ENCODE measurements around the gene PTMS.
A peak's percentile ranks its signal among the peaks of the same experiment; 100 is the strongest.

Gene PTMS

DNA sequence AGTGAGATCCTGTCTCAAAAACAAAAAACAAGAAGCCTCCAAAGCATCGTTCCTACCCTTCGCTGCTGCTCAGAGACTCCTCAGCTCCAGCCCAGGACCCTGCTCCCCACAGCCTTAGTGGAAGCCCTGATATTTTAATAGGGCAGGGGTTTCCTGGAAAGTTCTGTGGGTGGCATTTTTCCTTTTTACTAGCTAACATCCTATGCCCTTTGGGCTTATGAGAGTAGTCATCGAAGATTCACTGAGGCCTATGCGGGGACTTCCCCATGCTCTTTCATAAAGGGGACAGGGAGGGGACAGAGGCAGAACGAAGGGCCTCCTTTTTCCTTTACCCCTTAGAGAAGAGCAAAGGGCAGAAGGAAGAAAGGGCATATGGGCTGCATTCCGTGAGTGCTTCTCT is 14.4 kb downstream of the PTMS start:
- H3K27ac ChIP-seq, result 0 out of 2 replicates have a peak overlapping the region, but pooled peaks have one; percentile 87
- TF ChIP-seq, protein P1, sequence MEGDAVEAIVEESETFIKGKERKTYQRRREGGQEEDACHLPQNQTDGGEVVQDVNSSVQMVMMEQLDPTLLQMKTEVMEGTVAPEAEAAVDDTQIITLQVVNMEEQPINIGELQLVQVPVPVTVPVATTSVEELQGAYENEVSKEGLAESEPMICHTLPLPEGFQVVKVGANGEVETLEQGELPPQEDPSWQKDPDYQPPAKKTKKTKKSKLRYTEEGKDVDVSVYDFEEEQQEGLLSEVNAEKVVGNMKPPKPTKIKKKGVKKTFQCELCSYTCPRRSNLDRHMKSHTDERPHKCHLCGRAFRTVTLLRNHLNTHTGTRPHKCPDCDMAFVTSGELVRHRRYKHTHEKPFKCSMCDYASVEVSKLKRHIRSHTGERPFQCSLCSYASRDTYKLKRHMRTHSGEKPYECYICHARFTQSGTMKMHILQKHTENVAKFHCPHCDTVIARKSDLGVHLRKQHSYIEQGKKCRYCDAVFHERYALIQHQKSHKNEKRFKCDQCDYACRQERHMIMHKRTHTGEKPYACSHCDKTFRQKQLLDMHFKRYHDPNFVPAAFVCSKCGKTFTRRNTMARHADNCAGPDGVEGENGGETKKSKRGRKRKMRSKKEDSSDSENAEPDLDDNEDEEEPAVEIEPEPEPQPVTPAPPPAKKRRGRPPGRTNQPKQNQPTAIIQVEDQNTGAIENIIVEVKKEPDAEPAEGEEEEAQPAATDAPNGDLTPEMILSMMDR (conservative IDR thresholded peaks at IDR 0.05), result no peak

DNA sequence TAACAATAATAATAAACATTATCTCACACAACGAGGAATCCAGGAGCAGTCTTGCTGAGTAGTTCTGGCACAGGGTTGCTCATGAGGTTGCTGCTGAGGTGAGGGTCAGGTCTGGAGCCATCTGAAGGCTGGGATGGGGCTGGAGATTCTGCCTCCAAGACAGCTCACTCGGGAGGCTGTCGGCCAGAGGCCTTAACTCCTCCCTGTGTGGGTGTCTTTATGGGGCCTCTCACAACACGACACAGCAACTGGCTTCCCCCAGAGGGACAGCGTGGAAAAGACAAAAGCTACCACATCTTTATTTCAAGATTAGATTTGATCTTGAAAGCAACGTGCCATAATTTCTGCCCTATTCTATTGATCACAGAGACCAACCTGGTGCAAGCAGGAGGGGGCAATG is 16.0 kb downstream of the PTMS start:
- TF ChIP-seq, protein P1 (conservative IDR thresholded peaks at IDR 0.05), result no peak
- H3K27ac ChIP-seq, result no peak overlapping the region

DNA sequence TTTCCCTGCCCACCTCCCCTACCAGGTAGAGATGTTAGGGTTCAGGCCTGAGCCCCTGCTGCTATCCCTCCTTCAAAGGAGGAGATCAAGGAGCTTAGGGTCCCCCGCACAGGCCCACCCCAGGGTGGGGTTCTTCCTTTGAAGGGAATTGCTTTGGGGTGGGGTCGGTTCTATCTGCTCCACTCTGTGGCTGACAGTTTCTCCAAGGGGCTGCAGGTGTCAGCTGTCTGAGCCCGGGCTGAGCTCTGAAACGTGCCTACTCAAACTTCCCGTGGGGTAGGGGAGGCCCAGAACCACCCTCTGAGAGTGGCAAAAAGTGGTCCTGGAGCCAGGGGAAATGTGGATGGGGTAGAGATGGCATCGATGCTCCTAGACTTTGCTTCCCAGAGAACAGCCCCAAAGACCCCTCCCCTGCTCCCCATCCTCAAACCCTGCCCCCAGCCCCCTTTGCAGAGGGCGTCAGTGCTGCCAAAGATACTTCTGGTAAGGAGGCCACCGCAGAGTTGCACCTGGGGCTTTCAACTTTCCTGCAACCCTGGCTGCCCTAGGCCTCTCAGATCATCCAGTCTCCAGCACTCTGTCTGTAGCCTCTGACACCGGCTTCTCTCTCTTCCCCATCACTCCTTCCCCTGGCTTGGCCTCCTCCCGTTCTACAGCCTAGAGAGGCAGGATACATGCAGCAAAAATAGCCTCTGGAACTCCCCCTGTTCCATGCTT is 16.8 kb downstream of the PTMS start:
- H3K27ac ChIP-seq, result no peak overlapping the region
- TF ChIP-seq, protein P1 (conservative IDR thresholded peaks at IDR 0.05), result no peak

DNA sequence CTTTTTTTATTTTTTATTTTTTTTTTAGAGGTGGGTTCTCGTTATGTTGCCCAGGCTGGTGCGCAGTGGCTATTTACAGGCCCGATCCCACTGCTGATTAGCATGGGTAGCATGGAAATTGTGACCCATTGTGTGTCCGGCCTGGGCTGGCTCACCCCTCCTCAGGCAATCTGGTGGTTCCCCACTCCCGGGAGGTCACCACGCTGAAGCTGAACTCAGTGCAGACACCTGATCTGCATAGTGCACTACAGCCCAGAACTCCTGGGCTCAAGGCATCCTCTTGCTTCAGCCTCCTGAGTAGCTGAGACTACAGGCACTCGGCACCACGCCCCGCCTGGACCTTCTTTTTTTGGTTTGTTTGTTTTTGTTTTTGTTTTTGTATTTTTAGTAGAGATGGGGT is 17.7 kb downstream of the PTMS start:
- TF ChIP-seq, protein P1 (conservative IDR thresholded peaks at IDR 0.05), result no peak
- no peak overlapping the region for H3K27ac ChIP-seq

DNA sequence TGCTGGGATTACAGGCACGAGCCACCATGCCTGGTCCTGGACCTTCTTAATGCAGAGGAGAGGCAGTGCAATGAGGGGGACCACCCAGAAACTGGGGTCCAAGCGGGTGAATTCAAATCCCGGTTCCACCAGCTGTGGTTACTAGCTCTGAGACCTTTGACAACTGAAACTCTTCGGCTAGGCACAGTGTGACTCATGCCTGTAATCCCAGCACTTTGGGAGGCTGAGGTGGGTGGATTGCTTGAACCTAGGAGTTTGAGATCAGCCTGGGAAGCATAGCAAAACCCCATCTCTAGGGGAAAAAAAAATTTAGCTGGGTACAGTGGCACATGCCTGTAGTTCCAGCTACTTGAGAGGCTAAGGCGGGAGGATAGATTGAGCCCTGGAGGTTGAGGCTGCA is 18.1 kb downstream of the PTMS start:
- no peak overlapping the region for H3K27ac ChIP-seq
- TF ChIP-seq, protein P1 (conservative IDR thresholded peaks at IDR 0.05), result no peak

DNA sequence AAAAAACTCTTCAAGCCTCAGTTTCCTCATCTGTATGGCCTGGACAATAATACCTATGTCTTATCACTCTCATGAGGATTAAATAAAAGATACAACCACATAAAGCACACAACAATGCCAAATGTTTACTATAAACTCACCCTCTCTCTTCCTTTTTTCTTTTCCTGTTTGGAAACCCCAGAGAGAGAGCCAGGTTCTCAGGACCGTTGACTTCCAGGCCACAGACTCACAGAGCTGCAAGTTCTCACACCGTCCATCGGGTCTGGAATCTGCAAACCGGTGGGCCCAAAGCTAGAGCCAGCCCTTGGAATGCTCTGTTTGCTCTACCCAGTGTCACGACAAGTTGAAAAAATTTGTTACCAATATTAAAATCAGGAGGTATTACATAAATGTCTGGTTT is 18.6 kb downstream of the PTMS start:
- TF ChIP-seq, protein P1 (conservative IDR thresholded peaks at IDR 0.05), result no peak
- no peak overlapping the region for H3K27ac ChIP-seq

DNA sequence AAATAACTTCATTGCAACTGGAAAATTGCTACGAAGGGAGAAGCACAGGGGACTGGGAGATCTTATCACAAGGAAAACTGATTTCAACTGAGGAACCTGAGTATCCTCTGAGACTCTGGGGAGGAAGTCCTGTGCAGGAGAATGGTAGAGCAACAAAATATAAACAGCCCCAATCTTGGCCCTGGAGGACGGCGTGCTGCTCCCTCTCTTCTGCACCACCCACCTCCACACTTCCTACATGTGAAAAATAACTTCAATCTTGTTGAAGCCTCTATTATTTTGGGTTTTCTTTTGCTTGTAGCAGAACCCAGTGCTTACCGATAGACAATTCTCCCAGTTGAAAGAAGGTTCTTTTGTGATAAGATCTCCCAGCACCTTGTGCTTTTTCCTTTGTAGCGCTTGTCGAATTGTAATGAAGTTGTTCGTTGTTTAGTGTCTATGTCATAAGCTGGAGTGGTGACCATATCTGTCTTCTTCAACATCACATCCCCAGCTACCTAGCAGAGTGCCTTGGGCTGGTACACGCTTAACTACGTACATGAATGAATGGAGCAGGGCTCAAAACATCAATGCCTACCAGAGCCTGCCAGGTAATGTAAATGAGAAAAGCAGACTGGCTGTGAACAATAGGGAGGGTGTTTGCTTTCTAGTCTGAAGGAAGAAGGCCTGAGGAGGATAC is 20.4 kb downstream of the PTMS start:
- TF ChIP-seq, protein P1 (conservative IDR thresholded peaks at IDR 0.05), result no peak
- no peak overlapping the region for H3K27ac ChIP-seq

Measured in VCaP (cell line).